Dedifferentiated amniotic fluid mesenchymal stem cell (primary cell): ENCODE measurements around the gene BARD1.
"Not testable (repeated sequence)": the region's sequence is repeated elsewhere in the genome, so short reads cannot be mapped to it uniquely, and the experiment has no call there.

Experiments
- DNase-seq: peaks from one replicate; pipeline ENCODE4 v3.0.0-alpha.2; 2016; ENCODE audit errors: extremely low spot score

The BARD1 gene

DNA sequence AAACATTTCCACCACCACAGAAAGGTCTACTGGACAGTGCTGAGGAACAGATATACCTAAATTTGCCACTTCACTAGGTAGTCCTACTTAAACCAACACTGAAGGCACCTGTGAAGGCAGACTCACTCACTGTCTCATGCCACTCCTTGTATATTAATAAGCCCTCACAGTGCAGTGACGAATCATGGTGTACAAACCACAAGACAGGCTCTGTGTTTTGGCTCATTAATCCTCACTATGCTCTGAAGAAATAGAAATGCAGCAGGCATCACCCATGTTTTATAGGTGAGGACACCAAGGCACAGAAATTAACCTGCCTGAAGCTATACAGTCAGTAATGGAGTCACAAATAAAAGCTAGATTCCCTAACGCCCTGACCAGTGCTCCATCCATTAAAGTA, 44.3 kb downstream of the BARD1 start:
- no peak for DNase-seq

DNA sequence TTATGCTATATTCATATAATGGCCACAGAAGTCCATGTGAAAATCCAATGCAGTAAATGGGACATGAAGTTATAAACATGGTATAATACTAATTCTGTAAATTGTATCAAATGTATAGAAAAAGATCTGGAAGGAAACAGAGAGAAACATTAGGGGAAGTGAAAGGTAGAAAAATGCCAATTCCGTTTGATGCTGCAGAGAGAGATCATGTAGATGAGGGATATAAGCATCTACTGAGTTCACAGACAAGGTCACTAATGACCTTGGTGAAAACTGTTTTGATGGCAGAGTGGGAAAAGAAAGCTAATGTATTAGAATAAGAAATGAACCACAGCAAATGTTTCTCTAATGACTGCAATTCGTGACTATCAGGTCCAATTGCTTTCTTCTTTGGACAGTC, 56.0 kb downstream of the BARD1 start:
- DNase-seq = no peak

DNA sequence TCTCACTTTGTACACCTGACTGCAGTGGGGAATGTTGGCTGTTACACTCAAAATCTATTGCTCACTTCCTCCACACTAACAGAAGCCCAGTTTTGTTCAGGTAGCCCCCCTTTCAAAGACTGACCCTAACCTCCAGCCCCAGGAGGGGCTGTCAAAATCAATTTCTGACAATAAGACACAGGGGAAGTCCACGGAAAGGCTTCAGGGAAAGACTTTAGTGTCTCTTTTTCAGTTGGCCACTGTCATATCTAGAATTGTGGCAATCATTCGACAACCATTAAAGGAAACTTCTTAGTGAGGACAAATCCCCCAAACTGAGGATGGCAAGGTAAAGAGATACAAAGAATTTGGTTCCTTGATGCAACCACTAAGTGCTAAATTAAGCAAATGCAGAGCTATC, 59.0 kb downstream of the BARD1 start:
- no peak for DNase-seq

DNA sequence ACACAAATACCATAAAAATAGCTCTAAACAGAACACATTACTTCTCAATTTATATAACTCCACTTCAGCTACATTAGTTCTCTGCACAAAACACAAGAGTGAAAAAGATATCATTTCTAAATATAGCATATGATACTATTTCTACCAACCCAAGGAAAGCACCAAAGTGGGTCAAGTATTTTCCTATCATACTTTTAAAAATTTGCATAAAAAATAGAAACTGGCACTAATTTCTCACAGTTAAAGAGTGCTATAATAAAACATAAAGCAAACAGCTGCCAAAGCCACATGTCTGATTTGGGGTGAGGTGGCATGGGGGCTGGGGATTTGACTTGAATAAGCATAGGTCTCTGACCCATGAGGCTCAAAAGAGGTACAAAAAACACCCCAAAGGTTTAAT, 61.5 kb downstream of the BARD1 start:
- DNase-seq = no peak

DNA sequence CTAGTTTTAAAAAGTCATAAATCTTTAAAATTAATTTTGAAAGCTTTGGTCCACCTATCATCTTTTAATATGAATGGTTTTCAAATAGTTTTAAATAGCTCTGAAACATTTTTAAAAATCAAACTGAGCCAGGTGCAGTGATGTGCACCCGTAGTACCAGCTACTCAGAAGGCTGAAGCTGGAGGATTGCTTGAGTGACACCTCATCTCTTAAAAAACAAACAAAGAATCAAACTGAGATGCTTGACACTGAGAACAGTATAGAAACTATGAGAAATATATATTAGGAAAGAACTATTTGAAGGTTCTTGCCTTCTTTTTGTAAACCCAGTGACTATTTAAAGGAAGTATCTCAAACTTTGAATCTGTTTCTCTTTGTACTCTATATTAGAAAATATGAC, 67.4 kb downstream of the BARD1 start:
- no peak for DNase-seq

DNA sequence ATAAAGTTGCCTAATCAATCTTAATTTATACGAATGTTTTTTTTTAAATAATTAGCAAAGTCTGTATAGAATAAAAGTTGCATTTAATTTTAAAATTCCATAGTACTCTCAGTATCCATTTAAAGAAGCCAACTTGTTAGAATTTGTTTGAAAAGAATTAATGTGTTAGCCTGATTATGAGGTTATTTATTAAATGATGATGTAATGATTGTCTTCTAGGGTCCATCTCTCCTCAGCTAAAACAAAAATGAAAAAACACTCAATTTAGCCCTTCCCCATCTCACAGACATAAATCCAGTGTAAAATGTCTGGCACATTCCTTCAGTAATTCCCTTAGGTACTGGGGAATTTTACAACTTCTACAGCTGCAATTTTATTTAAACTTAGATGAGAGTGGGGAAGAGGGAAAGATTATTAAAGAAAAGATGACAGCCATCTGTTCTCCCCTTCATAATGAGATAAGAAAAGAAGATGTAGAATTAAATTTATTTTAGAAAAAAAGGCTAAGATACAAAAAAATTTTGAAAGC, 68.6 kb downstream of the BARD1 start:
- no peak for DNase-seq

DNA sequence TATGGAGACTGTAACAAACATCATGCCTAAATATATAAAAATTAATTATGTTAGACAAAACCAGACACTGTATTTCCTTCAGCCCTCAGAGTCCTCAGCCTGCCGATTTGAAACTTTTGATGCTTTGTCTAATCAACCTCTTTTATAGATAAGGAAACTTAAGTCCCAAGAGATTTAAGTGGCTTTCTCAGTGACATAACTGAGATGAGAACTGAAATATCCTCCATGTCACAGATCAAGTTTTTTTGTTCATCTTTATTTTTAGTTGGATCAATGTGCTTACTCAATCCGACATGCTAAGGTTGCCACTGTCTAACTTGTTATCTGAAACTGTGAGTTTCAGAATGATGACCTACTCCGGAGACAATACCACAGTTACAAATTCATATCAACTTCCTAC, 72.3 kb downstream of the BARD1 start:
- DNase-seq = no peak

DNA sequence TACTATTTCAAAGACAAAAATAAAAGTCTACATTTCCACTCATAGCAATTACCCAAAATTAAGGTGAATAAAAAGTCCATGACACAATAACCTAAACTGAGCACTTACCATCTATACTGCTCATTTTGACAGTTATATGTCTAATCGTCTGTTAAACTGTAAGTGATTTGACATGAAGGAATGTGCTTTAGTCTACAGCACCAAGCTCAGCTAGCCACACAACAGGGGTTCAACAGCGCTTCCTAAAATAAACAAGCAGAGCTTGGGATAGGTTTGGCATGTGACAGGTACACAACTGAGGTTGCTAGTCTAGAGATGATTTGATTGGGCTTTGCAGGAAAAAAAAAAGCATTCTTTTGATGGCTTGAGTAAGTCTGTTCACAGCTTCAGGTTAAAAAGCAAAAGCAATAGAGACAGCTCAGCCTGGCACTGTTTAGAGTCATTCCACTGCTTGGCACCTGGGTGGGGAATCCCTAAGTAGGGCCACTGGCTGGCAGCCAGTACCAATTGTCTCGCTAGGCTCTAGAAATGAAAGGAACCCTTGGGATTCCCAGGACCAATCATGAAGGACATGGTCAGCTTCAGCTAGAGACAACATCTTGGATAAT, 78.6 kb downstream of the BARD1 start:
- no peak for DNase-seq

DNA sequence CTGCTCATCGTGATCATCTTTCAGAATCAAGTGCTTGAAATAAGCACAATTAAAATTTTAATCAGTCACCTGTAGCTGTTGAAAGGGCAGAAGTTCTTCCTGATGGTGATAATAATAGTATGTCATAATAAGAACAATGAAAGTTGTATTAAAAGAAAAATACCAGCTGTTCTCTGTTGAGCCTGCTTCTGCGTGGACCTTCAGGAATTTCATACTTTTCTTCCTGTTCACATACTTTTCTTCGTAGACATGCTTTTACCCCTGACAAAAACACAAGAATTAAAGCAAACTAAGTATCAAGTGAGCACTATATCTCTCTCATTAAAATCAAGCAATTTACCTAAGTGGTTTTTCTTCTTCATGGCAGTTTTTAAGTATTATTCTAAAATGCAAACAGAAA, 79.2 kb downstream of the BARD1 start:
- no peak for DNase-seq

DNA sequence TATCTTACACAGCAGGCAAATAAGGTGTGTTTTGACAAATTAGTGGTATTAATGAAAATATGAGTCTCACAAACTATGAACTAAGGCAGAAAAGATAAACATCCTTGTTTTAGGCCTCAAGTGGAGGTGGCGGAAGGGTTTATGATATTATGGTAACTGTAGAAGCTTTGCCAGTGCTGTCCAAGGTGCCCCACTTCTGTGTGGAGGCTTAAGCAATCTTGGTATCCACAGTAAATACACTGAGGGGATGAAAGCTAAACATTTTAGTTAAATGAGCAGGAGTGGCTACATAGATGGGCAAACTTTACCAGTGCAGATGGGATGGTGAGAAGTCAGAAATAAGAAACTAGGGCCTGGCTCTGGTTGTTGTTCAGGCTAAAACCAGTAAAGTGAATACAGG, 84.7 kb downstream of the BARD1 start:
- no peak for DNase-seq

DNA sequence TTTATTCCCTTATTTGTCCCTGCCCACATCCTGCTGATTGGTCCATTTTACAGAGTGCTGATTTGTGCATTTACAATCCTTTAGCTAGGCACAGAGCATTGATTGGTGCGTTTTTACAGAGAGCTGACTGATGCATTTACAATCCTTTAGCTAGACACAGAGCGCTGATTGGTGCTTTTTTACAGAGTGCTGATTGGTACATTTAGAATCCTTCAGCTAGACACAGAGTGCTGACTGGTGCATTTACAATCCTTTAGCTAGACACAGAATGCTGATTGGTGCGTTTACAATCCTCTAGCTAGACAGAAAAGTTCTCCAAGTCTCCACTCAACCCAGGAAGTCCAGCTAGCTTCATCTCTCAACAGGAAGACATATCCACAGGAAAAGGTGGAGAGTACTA, 91.6 kb downstream of the BARD1 start:
- DNase-seq = not testable (repeated sequence)

DNA sequence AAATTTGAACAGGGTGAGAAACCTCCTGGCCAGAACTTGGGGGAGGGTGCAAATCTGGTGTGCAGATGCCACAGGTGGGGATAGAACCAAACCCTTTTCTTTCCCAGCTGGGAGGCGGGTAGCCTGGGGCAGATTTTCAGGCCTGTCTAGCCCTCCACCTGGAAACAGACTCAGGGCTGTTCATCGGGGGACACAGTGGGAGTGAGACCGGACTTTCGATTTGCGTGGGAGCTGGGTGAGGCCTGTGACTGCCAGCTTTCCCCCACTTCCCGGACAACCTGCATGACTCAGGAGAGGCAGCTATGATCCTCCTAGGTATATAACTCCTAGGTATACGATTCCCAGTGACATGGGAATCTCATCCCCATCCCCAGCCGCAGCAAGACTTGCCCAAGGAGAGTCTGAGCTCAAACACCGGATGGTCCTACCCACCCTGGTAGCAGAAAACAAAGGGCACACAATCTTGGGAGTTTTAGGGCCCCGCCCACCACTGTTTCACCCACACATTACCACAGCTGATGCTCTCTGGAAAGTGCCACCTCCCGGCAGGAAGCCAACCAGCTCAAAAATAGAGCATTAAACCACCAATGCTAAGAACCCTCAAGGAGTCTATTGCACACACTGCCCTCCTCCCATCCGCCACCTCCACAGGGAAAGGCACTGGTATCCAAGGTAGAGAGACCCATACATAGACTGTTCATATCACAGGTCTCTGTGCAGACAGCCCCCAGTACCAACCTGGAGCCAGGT, 92.5 kb downstream of the BARD1 start:
- no peak for DNase-seq

DNA sequence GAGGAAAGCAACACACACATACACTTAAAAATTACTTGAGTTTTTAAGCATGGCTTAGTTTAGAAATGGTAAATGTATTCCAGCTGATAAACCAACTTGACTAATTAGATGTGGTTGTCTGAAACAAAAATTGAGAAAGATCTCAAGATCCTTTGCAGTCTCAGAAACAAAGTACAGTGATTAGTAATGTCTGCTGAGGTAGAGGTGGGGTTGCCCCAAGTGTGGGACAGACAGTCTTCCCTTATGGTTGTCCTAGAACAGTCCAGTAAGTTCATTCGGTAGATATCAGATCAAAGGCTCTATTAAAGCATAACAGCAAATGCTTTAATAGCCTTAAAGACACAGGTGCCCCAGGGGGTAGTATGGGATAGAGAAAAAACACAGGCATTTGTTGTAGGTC, 94.5 kb downstream of the BARD1 start:
- no peak for DNase-seq

DNA sequence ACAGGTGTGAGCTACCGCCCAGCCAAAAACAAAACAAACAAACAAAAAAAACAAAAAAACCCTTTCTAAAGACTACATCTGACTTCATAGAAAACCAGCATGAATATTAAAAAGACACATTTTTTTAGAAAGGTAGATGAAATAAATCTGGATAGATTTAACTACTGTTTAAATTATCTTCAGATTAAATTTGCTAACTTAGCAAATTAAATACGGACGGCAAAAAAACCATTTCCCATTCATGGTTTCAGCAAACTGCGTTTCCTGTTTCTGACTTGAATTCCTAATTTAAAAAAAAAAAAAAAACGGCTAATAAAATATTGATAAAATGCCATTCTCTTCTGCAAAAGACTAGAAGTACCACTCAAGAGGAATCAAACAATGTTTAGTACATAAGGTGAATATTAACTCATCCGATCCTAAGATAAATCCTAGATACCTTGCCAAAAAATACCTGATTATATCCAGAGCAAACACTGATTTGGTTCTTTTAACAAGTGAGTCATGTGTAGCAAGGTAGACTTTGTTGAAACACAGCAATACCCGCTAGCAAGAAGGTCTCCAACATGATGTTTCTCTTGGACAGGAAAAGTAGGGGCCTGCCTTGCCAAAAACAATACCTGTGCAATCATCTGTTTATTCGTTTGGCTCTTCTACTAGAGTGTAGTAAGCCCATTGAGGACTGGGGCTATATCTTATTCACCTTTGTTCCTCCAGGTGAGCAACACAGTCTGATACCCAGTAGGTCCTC, 96.2 kb downstream of the BARD1 start:
- DNase-seq = no peak

DNA sequence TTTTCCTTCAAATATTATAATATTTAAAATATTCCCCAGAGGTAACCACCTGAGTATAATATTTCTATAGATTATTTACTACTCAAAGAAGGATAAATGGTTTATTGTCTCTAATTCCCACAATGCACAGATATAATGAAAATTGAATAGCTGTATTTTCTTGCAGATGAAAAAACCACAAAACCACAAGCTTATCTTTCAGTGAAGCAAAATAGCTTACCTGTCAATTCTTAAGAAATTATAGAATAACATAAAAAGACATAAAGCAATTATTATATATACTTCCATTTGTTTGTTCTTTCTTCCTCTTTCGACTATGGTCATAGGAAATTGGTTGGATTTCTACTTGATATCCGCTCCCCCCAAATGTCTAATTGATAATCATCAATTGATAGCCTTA, 98.8 kb downstream of the BARD1 start:
- DNase-seq = no peak

DNA sequence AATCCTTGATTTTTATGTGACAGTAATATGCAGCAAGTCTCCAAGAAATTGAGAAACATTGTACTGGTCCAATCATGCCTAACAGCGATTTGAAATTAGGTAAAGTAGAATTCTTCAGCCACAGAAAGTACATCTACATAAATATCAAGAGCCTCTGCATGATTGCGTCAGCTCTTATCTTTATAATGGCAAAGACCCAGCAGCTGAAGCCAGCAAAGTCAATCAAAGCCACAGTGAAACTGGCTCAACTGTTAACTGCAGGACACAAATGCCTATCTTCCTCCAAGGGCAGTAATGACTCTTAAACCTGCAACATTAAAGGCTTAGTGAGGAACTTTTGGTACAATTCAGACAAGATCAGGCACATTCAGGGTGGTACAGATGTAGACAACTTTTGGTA, 102.5 kb downstream of the BARD1 start:
- DNase-seq = no peak

DNA sequence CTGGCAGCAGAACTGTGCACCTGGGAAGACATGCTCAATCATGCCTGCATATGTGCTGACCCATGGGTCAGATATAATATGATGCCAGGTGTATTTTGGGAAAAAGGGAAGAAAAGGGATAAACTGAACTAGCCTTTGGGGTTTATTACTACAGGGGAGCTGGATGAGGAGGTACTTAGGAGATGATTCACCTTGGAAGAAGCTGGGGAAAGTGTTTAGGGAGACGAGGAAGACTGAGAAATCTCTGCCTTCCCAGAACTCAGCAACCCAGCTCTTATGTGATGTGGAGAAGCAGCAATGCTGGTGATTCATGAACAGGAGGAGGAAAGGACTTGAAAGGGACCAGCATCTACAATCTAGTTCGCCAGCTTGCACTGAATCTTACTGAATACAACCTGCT, 110.2 kb downstream of the BARD1 start:
- no peak for DNase-seq

DNA sequence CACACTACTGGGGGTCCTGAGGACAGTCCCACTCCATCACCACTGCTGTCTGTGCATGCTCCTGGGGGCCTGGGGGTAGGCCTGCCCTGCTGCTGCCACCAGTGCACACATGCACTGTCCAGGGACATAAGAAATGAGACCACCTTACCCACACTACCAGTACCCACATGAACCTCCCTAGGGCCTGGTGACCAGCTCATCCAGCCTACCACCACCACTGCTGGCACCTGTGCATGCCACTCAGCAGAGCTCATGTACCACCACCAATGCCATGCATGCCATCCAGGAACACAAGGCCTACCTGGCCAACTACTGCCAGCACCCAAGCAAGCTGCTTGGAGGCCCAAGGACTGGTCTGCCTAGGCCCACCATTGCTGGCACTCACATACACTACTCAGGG, 112.8 kb downstream of the BARD1 start:
- no peak for DNase-seq

DNA sequence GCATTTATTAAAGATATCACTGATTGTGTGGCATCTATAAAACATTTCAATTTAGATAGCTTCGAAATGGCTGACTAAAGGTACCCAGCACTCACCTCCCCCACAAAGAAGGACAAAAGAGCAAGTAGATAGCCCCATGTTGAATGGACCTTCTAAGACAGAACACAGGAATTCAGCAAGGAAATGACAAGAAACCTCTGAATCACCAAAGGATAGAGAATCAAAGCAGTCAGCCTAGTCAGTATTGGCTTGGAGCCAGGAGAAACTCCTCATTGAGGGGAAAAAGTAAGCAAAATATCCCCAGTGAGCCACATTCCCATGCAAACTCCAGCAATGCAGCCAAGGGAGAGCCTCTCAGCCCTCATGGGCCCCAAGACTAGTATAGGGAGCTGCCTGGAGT, 113.7 kb downstream of the BARD1 start:
- DNase-seq = no peak

DNA sequence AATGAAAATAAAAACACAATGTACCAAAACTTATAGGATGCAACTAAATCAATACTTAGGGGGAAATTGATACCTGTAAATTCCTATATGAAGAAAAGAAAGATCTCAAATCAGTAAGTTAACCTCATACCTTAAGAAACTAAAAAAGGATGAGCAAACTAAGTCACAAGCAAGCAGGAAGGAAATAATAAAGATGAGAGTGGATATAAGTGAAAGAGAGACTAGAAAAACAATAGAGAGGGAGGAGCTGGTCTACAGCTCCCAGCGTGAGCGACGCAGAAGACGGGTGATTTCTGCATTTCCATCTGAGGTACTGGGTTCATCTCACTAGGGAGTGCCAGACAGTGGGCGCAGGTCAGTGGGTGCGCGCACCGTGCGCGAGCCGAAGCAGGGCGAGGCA, 125.9 kb downstream of the BARD1 start:
- not testable (repeated sequence) for DNase-seq

DNA sequence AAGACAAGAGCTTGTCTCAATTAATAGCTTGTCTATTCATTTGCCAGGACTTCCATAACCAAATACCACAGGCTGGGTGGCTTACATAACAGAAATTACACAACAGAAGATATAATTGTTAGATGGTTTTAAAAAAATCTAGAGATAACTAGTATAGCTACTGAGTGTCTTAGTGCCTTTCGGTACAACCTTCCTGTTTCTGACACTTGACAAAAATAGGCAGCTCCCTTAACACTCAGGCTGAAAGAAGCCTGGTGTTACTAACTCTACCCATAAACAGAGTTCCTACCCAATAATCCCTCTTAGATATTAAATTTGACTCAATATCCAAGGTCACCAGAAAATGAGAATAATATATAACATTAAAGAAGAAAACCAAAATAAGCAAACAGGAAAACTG, 129.7 kb downstream of the BARD1 start:
- DNase-seq = no peak

DNA sequence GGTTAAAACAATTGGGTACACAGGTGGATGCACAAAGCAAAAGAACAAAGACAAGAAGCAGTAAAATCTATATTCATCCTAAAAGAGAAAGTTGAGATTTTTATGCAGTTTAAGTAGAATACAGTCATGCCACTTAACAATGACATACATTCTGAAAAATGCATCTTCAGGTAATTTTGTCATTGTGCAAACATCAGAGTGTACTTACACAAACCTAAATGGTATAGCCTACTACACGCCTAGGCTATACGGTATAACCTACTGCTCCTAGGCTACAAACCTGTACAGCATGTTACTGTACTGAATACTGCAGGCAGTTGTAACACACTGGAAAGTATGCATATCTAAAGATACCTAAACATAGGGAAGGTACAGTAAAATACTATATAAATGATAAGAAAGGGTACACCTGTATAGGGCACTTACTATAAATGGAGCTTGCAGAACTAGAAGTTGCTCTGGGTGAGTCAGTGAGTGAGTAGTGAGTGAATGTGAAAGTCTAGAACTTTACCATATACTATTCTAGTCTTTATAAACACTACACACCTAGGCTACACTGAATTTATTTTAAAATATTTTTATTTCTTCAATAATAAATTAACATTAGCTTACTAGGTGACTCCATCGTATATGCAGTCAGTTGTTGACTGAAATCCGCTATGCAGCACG, 132.9 kb downstream of the BARD1 start:
- no peak for DNase-seq
